ENCODE results near the gene ARHGEF38. TPM values are rescaled to one million over a fixed set of nuclear protein-coding genes. Genes with fewer than 3 reads are reported as not detected.

ARHGEF38 gene
- total and polyA plus RNA-seq, 4 donors, result 0.11 to 1.3 (median 0.40) TPM; not detected in 1

- no peak overlapping the region for H3K4me3 ChIP-seq (ENCODE audit: low read depth, low read length)
- no peak overlapping the region for H3K27ac ChIP-seq (ENCODE audit: low read depth, low read length)
- DNase-seq (ENCODE audit: low read depth in 4 of 6, low spot score in 6 of 6), result no peak
- no peaks in the 10 kb centered on the region for H3K9me3 ChIP-seq (ENCODE audit: control insufficient read depth, insufficient read depth, low read length)
- no CpG with 5 or more reads among the region's 4 CpGs for WGBS (ENCODE audit: insufficient coverage)
- H3K27me3 ChIP-seq (ENCODE audit: control insufficient read depth, insufficient read depth, low read length), result no peaks in the 10 kb centered on the region
- no peaks in the 10 kb centered on the region for H3K4me1 ChIP-seq (ENCODE audit: control insufficient read depth, insufficient read depth, low read length)
- no peaks in the 10 kb centered on the region for H3K36me3 ChIP-seq (ENCODE audit: control insufficient read depth, insufficient read depth, low read length)
These were observed 100.0 kb downstream of the ARHGEF38 start for GRCh38 chr4:105652286-105652888.

- H3K4me3 ChIP-seq (ENCODE audit: low read depth, low read length), result no peak overlapping the region
- H3K4me1 ChIP-seq (ENCODE audit: control insufficient read depth, insufficient read depth, low read length), result no peaks in the 10 kb centered on the region
- no peaks in the 10 kb centered on the region for H3K9me3 ChIP-seq (ENCODE audit: control insufficient read depth, insufficient read depth, low read length)
- no peaks in the 10 kb centered on the region for H3K36me3 ChIP-seq (ENCODE audit: control insufficient read depth, insufficient read depth, low read length)
- no peak overlapping the region for H3K27ac ChIP-seq (ENCODE audit: low read depth, low read length)
- H3K27me3 ChIP-seq (ENCODE audit: control insufficient read depth, insufficient read depth, low read length), result no peaks in the 10 kb centered on the region
- no peak for DNase-seq (ENCODE audit: low read depth in 4 of 6, low spot score in 6 of 6)
These were observed 104.8 kb downstream of the ARHGEF38 start for GRCh38 chr4:105657117-105657765.

- no peak for DNase-seq (ENCODE audit: low read depth in 4 of 6, low spot score in 6 of 6)
- WGBS (ENCODE audit: insufficient coverage), result 84% methylated on average over 3 of the region's 6 CpGs
These were observed 106.8 kb downstream of the ARHGEF38 start for GRCh38 chr4:105659190-105659589.

GRCh38 chr4:105661028-105661427 is 108.6 kb downstream of the ARHGEF38 start:
- Histone ChIP-seq H3K4me3 (ENCODE audit: low read depth, low read length) (no peak overlapping the region), H3K27me3 (ENCODE audit: control insufficient read depth, insufficient read depth, low read length) (no peaks in the 10 kb centered on the region), H3K27ac (ENCODE audit: low read depth, low read length) (no peak overlapping the region), H3K4me1 (ENCODE audit: control insufficient read depth, insufficient read depth, low read length) (no peaks in the 10 kb centered on the region), H3K36me3 (ENCODE audit: control insufficient read depth, insufficient read depth, low read length) (no peaks in the 10 kb centered on the region), H3K9me3 (ENCODE audit: control insufficient read depth, insufficient read depth, low read length) (no peaks in the 10 kb centered on the region)
- WGBS (ENCODE audit: insufficient coverage), result no CpG with 5 or more reads among the region's 3 CpGs
- no peak for DNase-seq (ENCODE audit: low read depth in 4 of 6, low spot score in 6 of 6)

More at GRCh38 chr4:105659190-105659589, 106.8 kb downstream of the ARHGEF38 start:
- H3K27ac ChIP-seq (ENCODE audit: low read depth, low read length), result no peak overlapping the region
- H3K4me3 ChIP-seq (ENCODE audit: low read depth, low read length), result no peak overlapping the region
- H3K9me3 ChIP-seq (ENCODE audit: control insufficient read depth, insufficient read depth, low read length), result no peaks in the 10 kb centered on the region
- H3K4me1 ChIP-seq (ENCODE audit: control insufficient read depth, insufficient read depth, low read length), result no peaks in the 10 kb centered on the region
- no peaks in the 10 kb centered on the region for H3K36me3 ChIP-seq (ENCODE audit: control insufficient read depth, insufficient read depth, low read length)
- H3K27me3 ChIP-seq (ENCODE audit: control insufficient read depth, insufficient read depth, low read length), result no peaks in the 10 kb centered on the region

DNA sequence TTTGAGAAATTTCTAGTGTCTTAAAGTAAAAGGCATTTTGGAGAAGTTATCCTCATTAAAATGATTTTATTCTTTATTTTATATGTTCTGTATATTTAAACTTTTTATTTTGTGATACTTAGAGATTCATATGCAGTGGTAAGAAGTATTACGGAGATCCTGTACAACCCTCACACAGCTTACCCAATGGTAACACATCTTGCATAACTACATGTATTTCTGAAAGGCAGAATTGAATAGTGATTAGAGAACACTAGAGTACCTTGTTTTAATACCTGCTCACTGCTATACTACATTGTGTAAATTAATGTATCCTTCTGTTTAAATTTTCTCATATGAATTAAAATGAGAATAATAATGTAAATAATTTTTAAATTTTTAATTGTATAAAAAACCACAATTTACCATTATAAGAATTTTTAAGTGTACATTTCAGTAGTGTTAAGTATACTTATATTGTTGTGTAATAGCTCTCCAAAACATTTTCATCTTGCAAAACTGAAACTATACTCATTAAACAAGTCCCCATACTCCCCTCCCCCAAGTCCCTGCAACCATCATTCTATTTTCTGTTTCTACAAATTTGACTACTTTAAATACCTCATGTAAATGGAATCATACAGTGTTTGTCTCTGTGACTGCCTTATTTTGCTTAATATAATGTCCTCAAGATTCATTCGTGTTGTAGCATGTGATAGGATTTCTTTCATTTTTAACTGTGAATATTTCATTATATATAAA is 110.7 kb downstream of the ARHGEF38 start:
- DNase-seq (ENCODE audit: low read depth in 4 of 6, low spot score in 6 of 6), result no peak
- Histone ChIP-seq H3K9me3 (ENCODE audit: control insufficient read depth, insufficient read depth, low read length) (no peaks in the 10 kb centered on the region), H3K4me3 (ENCODE audit: low read depth, low read length) (no peak overlapping the region), H3K27ac (ENCODE audit: low read depth, low read length) (no peak overlapping the region), H3K27me3 (ENCODE audit: control insufficient read depth, insufficient read depth, low read length) (no peaks in the 10 kb centered on the region), H3K4me1 (ENCODE audit: control insufficient read depth, insufficient read depth, low read length) (no peaks in the 10 kb centered on the region), H3K36me3 (ENCODE audit: control insufficient read depth, insufficient read depth, low read length) (no peaks in the 10 kb centered on the region)
- no CpG with 5 or more reads among the region's 2 CpGs for WGBS (ENCODE audit: insufficient coverage)

DNA sequence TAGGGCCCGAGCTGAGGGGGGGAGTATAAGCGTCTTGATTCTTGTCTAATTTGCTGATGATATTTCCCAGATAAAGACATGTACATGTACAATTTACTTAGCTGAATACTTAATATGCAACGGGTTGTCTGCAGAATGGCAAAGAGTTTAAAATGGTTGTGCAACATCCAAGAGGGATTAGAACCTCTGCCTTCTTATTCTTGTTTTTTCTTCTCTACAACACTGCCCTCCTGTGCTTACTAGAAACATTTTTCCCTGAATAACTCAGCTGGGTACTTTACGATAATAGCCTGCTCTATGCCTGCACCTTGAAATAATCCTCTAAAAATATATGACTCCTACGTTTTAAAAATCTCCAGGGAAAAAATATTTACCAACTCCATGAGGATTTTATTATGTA is 114.3 kb downstream of the ARHGEF38 start:
- H3K4me1 ChIP-seq (ENCODE audit: control insufficient read depth, insufficient read depth, low read length), result no peaks in the 10 kb centered on the region
- H3K9me3 ChIP-seq (ENCODE audit: control insufficient read depth, insufficient read depth, low read length), result no peaks in the 10 kb centered on the region
- no peaks in the 10 kb centered on the region for H3K36me3 ChIP-seq (ENCODE audit: control insufficient read depth, insufficient read depth, low read length)
- WGBS (ENCODE audit: insufficient coverage), result no CpG with 5 or more reads among the region's 5 CpGs
- H3K27me3 ChIP-seq (ENCODE audit: control insufficient read depth, insufficient read depth, low read length), result no peaks in the 10 kb centered on the region
- no peak overlapping the region for H3K27ac ChIP-seq (ENCODE audit: low read depth, low read length)
- peak in 2 of 6 donors; percentile 24 to 53 for DNase-seq (ENCODE audit: low read depth in 4 of 6, low spot score in 6 of 6)
- no peak overlapping the region for H3K4me3 ChIP-seq (ENCODE audit: low read depth, low read length)

DNA sequence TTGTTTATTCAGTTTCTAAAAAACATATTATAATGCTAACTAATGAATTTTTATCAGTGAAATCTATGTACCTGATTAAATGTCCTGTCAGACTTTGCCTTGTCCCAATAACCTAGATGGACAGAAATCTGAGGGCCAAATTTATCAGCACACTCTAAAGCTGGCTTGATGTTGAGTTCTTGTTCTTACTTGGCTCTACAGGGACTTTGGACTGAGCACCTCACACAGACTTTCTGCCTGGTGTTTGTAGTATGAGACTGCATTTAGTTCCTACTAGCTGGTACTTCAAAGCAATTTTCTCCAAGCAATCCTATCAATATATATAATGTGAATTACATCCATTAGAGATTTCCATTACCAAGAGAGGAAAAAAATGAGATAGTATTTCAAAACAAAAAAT is 118.3 kb downstream of the ARHGEF38 start:
- no peak overlapping the region for H3K27ac ChIP-seq (ENCODE audit: low read depth, low read length)
- no peaks in the 10 kb centered on the region for H3K9me3 ChIP-seq (ENCODE audit: control insufficient read depth, insufficient read depth, low read length)
- H3K4me1 ChIP-seq (ENCODE audit: control insufficient read depth, insufficient read depth, low read length), result no peaks in the 10 kb centered on the region
- H3K27me3 ChIP-seq (ENCODE audit: control insufficient read depth, insufficient read depth, low read length), result no peaks in the 10 kb centered on the region
- H3K4me3 ChIP-seq (ENCODE audit: low read depth, low read length), result no peak overlapping the region
- DNase-seq (ENCODE audit: low read depth in 4 of 6, low spot score in 6 of 6), result no peak
- H3K36me3 ChIP-seq (ENCODE audit: control insufficient read depth, insufficient read depth, low read length), result no peaks in the 10 kb centered on the region

DNA sequence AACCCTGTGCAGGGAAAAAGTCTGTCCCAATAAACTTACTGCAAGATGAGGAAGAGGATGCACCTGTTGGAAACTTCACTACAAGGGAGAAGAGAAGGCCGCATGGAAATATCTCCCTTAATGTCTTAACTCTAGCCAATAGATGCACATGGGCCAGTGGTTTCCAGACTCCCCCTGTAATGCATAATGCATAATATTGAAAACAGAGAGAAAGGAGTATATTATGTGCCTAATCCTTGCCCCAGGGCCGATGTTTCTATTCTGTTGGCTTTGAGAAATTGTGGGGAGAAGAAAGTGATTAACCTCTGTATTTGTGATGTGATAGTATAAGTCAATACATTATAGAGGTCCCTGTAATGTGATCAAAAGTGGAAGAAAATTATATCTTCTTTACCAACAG is 118.9 kb downstream of the ARHGEF38 start:
- no CpG with 5 or more reads among the region's 2 CpGs for WGBS (ENCODE audit: insufficient coverage)
- no peaks in the 10 kb centered on the region for H3K4me1 ChIP-seq (ENCODE audit: control insufficient read depth, insufficient read depth, low read length)
- no peak overlapping the region for H3K4me3 ChIP-seq (ENCODE audit: low read depth, low read length)
- DNase-seq (ENCODE audit: low read depth in 4 of 6, low spot score in 6 of 6), result no peak
- H3K9me3 ChIP-seq (ENCODE audit: control insufficient read depth, insufficient read depth, low read length), result no peaks in the 10 kb centered on the region
- H3K27me3 ChIP-seq (ENCODE audit: control insufficient read depth, insufficient read depth, low read length), result no peaks in the 10 kb centered on the region
- no peaks in the 10 kb centered on the region for H3K36me3 ChIP-seq (ENCODE audit: control insufficient read depth, insufficient read depth, low read length)
- no peak overlapping the region for H3K27ac ChIP-seq (ENCODE audit: low read depth, low read length)

GRCh38 chr4:105674011-105674410 is 121.6 kb downstream of the ARHGEF38 start:
- H3K4me1 ChIP-seq (ENCODE audit: control insufficient read depth, insufficient read depth, low read length), result no peaks in the 10 kb centered on the region
- H3K9me3 ChIP-seq (ENCODE audit: control insufficient read depth, insufficient read depth, low read length), result no peaks in the 10 kb centered on the region
- whole genome bisulfite sequencing (ENCODE audit: insufficient coverage), result 71% methylated on average over 1 of the region's 1 CpG
- H3K27ac ChIP-seq (ENCODE audit: low read depth, low read length), result no peak overlapping the region
- DNase-seq (ENCODE audit: low read depth in 4 of 6, low spot score in 6 of 6), result peak in 1 of 6 donors; percentile 19
- no peaks in the 10 kb centered on the region for H3K36me3 ChIP-seq (ENCODE audit: control insufficient read depth, insufficient read depth, low read length)
- no peaks in the 10 kb centered on the region for H3K27me3 ChIP-seq (ENCODE audit: control insufficient read depth, insufficient read depth, low read length)
- no peak overlapping the region for H3K4me3 ChIP-seq (ENCODE audit: low read depth, low read length)

DNA sequence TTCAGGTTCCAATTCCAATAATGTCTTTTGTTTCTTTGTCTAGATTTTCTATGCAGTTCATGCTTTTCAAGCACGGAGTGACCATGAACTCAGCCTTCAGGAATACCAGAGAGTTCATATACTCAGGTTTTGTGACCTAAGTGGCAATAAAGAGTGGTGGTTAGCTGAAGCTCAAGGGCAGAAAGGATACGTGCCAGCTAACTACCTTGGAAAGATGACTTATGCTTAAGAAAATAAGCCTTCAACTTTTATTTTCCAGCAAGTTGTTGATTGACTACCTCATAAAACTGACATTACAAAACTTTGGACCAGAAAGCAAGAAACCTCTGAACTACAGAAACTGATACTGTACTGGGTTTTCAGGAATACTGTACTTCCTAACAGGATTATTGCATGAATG is 125.3 kb downstream of the ARHGEF38 start:
- no peak for DNase-seq (ENCODE audit: low read depth in 4 of 6, low spot score in 6 of 6)
- Histone ChIP-seq H3K9me3 (ENCODE audit: control insufficient read depth, insufficient read depth, low read length) (no peaks in the 10 kb centered on the region), H3K27me3 (ENCODE audit: control insufficient read depth, insufficient read depth, low read length) (no peaks in the 10 kb centered on the region), H3K4me1 (ENCODE audit: control insufficient read depth, insufficient read depth, low read length) (no peaks in the 10 kb centered on the region), H3K4me3 (ENCODE audit: low read depth, low read length) (no peak overlapping the region), H3K27ac (ENCODE audit: low read depth, low read length) (no peak overlapping the region), H3K36me3 (ENCODE audit: control insufficient read depth, insufficient read depth, low read length) (peaks cover 2% of the 10 kb centered on the region)
- no CpG with 5 or more reads among the region's 2 CpGs for WGBS (ENCODE audit: insufficient coverage)

Measured in spinal cord (tissue), 10 donors.